Loucy (cell line): ENCODE results near the gene CREBRF.

Experiments used
- EZH2phosphoT487 ChIP-seq: fragments of 200-600 bp; IDR thresholded peaks from 2 replicates; pipeline ENCODE4 v1.6.1; 2018; ENCODE audit warnings: antibody characterized with exemption, mild to moderate bottlenecking, moderate library complexity, borderline replicate concordance
- TF ChIP-seq, protein P1 (sequence below): fragments of 200-600 bp; sonication (generic); conservative IDR thresholded peaks from 2 replicates; pipeline ENCODE4 v1.5.1; 2014; ENCODE audit warnings: mild to moderate bottlenecking, antibody characterized with exemption, low read length

- TF ChIP-seq, protein P1, sequence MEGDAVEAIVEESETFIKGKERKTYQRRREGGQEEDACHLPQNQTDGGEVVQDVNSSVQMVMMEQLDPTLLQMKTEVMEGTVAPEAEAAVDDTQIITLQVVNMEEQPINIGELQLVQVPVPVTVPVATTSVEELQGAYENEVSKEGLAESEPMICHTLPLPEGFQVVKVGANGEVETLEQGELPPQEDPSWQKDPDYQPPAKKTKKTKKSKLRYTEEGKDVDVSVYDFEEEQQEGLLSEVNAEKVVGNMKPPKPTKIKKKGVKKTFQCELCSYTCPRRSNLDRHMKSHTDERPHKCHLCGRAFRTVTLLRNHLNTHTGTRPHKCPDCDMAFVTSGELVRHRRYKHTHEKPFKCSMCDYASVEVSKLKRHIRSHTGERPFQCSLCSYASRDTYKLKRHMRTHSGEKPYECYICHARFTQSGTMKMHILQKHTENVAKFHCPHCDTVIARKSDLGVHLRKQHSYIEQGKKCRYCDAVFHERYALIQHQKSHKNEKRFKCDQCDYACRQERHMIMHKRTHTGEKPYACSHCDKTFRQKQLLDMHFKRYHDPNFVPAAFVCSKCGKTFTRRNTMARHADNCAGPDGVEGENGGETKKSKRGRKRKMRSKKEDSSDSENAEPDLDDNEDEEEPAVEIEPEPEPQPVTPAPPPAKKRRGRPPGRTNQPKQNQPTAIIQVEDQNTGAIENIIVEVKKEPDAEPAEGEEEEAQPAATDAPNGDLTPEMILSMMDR = no peak
- no peak for TF ChIP-seq EZH2phosphoT487
These were observed 26.6 kb upstream of the CREBRF start for GRCh38 chr5:173029499-173029921.
